Loucy (cell line): Measurements from ENCODE around the gene FMO1.
A peak's percentile ranks its signal among the peaks of the same experiment; 100 is the strongest.

Experiments
- H2AFZ ChIP-seq: fragments of 200-600 bp; sonication (generic); 2 replicates; pipeline ENCODE4 v1.6.0; 2016; ENCODE audit warnings: antibody characterized with exemption, mild to moderate bottlenecking, low read length, moderate library complexity
- H3F3A ChIP-seq: fragments of 200-600 bp; 2 replicates; pipeline ENCODE4 v1.6.0; 2016; ENCODE audit warnings: antibody characterized with exemption, low read depth, mild to moderate bottlenecking
- H3K27me3 ChIP-seq: fragments of 200-600 bp; sonication (generic); 2 replicates; pipeline ENCODE4 v1.6.1; 2014; ENCODE audit warnings: low read length, mild to moderate bottlenecking; ENCODE audit not compliant: insufficient read depth, poor library complexity, severe bottlenecking
- H3K36me3 ChIP-seq: fragments of 200-600 bp; sonication (generic); 2 replicates; pipeline ENCODE4 v1.6.1; 2016; ENCODE audit warnings: low read length; ENCODE audit not compliant: insufficient read depth
- H3K4me1 ChIP-seq: fragments of 200-600 bp; sonication (generic); 2 replicates; pipeline ENCODE4 v1.5.1; 2014; ENCODE audit warnings: low read length, mild to moderate bottlenecking; ENCODE audit not compliant: insufficient read depth, poor library complexity, severe bottlenecking
- H3K4me2 ChIP-seq: fragments of 200-600 bp; sonication (generic); 2 replicates; pipeline ENCODE4 v1.6.0; 2014; ENCODE audit warnings: antibody characterized with exemption, low read length, low read depth, mild to moderate bottlenecking; ENCODE audit not compliant: poor library complexity, severe bottlenecking
- H3K4me3 ChIP-seq: fragments of 200-600 bp; sonication (generic); 2 replicates; pipeline ENCODE4 v1.5.1; 2014; ENCODE audit warnings: low read length, mild to moderate bottlenecking, mixed read lengths; ENCODE audit not compliant: poor library complexity, severe bottlenecking
- H3K79me2 ChIP-seq: fragments of 200-600 bp; sonication (generic); 2 replicates; pipeline ENCODE4 v1.6.1; 2014; ENCODE audit warnings: low read length; ENCODE audit not compliant: insufficient read depth
- H3K9ac ChIP-seq: fragments of 200-600 bp; sonication (generic); 2 replicates; pipeline ENCODE4 v1.6.0; 2014; ENCODE audit warnings: mild to moderate bottlenecking, low read depth, low read length, moderate library complexity; ENCODE audit not compliant: poor library complexity, severe bottlenecking
- H3K9me2 ChIP-seq: fragments of 200-600 bp; sonication (generic); replicated peaks from 2 replicates; pipeline ENCODE4 v1.6.1; 2016; ENCODE audit warnings: low read depth, low read length, mixed read lengths
- H3K9me3 ChIP-seq: fragments of 200-600 bp; sonication (generic); 2 replicates; pipeline ENCODE4 v1.6.1; 2014; ENCODE audit warnings: mild to moderate bottlenecking, antibody characterized with exemption, low read length, low read depth; ENCODE audit not compliant: insufficient read depth
- H4K20me1 ChIP-seq: fragments of 200-600 bp; sonication (generic); 2 replicates; pipeline ENCODE4 v1.6.0; 2014; ENCODE audit warnings: antibody characterized with exemption, low read length, mild to moderate bottlenecking; ENCODE audit not compliant: insufficient read depth, poor library complexity, severe bottlenecking
- EZH2phosphoT487 ChIP-seq: fragments of 200-600 bp; IDR thresholded peaks from 2 replicates; pipeline ENCODE4 v1.6.1; 2018; ENCODE audit warnings: antibody characterized with exemption, mild to moderate bottlenecking, moderate library complexity, borderline replicate concordance
- TF ChIP-seq, protein P1 (sequence below): fragments of 200-600 bp; sonication (generic); conservative IDR thresholded peaks from 2 replicates; pipeline ENCODE4 v1.5.1; 2014; ENCODE audit warnings: mild to moderate bottlenecking, antibody characterized with exemption, low read length

The FMO1 gene

GRCh38 chr1:171212607-171213351, 35.5 kb upstream of the FMO1 start:
- Histone ChIP-seq H3F3A (no peaks in the 10 kb centered on the region), H3K9ac (no peak overlapping the region), H3K27me3 (no peaks in the 10 kb centered on the region), H2AFZ (peak overlapping the region; percentile 54), H3K4me1 (no peaks in the 10 kb centered on the region), H4K20me1 (no peaks in the 10 kb centered on the region), H3K36me3 (no peaks in the 10 kb centered on the region), H3K9me3 (no peaks in the 10 kb centered on the region), H3K4me2 (no peak overlapping the region), H3K4me3 (no peak overlapping the region), H3K9me2 (no peaks in the 10 kb centered on the region), H3K79me2 (no peaks in the 10 kb centered on the region)
- TF ChIP-seq EZH2phosphoT487 = no peak
- TF ChIP-seq, protein P1, sequence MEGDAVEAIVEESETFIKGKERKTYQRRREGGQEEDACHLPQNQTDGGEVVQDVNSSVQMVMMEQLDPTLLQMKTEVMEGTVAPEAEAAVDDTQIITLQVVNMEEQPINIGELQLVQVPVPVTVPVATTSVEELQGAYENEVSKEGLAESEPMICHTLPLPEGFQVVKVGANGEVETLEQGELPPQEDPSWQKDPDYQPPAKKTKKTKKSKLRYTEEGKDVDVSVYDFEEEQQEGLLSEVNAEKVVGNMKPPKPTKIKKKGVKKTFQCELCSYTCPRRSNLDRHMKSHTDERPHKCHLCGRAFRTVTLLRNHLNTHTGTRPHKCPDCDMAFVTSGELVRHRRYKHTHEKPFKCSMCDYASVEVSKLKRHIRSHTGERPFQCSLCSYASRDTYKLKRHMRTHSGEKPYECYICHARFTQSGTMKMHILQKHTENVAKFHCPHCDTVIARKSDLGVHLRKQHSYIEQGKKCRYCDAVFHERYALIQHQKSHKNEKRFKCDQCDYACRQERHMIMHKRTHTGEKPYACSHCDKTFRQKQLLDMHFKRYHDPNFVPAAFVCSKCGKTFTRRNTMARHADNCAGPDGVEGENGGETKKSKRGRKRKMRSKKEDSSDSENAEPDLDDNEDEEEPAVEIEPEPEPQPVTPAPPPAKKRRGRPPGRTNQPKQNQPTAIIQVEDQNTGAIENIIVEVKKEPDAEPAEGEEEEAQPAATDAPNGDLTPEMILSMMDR = no peak

GRCh38 chr1:171213559-171214454, 34.5 kb upstream of the FMO1 start:
- Histone ChIP-seq H3K4me1 (no peaks in the 10 kb centered on the region), H3K27me3 (no peaks in the 10 kb centered on the region)

DNA sequence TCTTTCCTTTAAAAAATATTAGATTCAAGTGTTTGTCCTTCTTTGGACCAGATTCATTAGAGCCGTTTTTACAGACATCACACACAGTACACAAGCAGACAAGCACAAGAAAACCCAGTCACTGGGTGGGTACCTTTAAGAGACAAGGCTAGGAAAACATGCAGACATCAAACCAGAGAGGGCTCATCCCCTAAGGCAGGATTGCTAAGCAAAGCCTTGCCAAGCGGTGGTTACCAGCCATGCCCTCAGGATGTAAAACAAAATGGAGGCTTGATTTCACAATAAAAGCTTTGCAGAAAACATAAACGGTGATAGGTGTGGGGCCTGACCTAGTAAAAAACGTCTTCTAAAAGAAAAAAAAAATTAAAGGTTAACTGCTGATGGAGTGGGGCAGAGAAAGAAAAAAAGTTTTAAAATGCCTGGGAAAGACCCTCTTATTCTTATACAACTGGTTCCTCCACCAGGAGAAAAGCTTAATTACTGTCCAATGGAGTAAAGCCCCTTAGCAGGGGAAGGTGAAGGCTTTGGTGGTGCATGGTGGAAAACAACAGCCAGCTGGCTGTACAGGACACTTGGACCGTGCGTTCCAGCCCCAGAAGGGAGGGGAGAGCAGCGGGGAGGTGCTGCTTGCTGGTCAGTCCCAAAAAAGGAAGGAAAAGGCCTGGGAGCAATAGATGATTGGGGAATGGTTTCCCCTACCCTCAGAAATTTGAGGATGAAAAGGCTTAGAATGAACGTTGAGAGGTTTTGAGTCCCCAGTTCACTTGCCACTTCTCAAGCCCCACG, 30.4 kb upstream of the FMO1 start:
- Histone ChIP-seq H3F3A (no peaks in the 10 kb centered on the region), H3K9me3 (no peaks in the 10 kb centered on the region), H3K27me3 (no peaks in the 10 kb centered on the region), H2AFZ (no peak overlapping the region), H3K79me2 (no peaks in the 10 kb centered on the region), H3K9ac (no peak overlapping the region), H3K4me2 (no peak overlapping the region), H3K36me3 (no peaks in the 10 kb centered on the region), H3K4me1 (no peaks in the 10 kb centered on the region), H3K9me2 (no peaks in the 10 kb centered on the region), H4K20me1 (no peaks in the 10 kb centered on the region), H3K4me3 (no peak overlapping the region)
- TF ChIP-seq EZH2phosphoT487 = no peak
- TF ChIP-seq, protein P1 = no peak

More at GRCh38 chr1:171213559-171214454, 34.5 kb upstream of the FMO1 start:
- Histone ChIP-seq H3K36me3 (no peaks in the 10 kb centered on the region), H3F3A (no peaks in the 10 kb centered on the region), H3K4me3 (no peak overlapping the region), H3K9ac (no peak overlapping the region), H4K20me1 (no peaks in the 10 kb centered on the region), H3K4me2 (no peak overlapping the region), H3K79me2 (no peaks in the 10 kb centered on the region), H2AFZ (peak overlapping the region; percentile 54), H3K9me2 (no peaks in the 10 kb centered on the region), H3K9me3 (no peaks in the 10 kb centered on the region)
- TF ChIP-seq, protein P1 = 0 out of 2 replicates have a peak, but pooled peaks have one; percentile 22
- no peak for TF ChIP-seq EZH2phosphoT487
